A549 (cell line): ENCODE measurements around the gene HNRNPUL1. TPM values are rescaled to one million over a fixed set of nuclear protein-coding genes. Genes with fewer than 3 reads are reported as not detected.

Experiments used
- ATAC-seq, 2 experiments: fragments of 200-7000 bp in 1 of 2; fragments of >200 bp in 1 of 2; cut with Nextera tagmentation in 1 of 2; cut with Tn5 transposase in 1 of 2; 3 replicates each; pipeline versions ENCODE4 v1.8.0 to v1.9.1; 2018 to 2020; ENCODE audit warnings: mild to moderate bottlenecking in 1 of 2, moderate library complexity in 1 of 2
- CTCF ChIA-PET: fragments of 300-600 bp; sonication (Branson Sonifier 250); formaldehyde crosslinking; extraction: SDS; loops from one replicate; lab custom pipeline; 2021; ENCODE audit warnings: antibody characterized with exemption, inconsistent platforms; lab: Yijun Ruan, JAX
- POLR2A ChIA-PET: fragments of 350-600 bp; formaldehyde crosslinking; extraction: SDS; loops from one replicate; lab custom pipeline; 2021; ENCODE audit warnings: antibody characterized with exemption, inconsistent platforms; lab: Yijun Ruan, JAX
- DNase-seq, 2 experiments: peaks; one replicate each; pipeline versions ENCODE4 v3.0.0 to v3.0.0-alpha.2; 2011 to 2016; ENCODE audit warnings: low read depth in 1 of 2, low spot score in 1 of 2
- FAIRE-seq: peaks from 2 replicates; lab custom pipeline; 2011; peaks lifted over from hg19 to GRCh38; lab: Jason Lieb, UNC
- H3K27ac ChIP-seq, 2 experiments: fragments of >200 bp; sonication (Bioruptor Twin); formaldehyde crosslinking; 3 replicates each; pipeline ENCODE4 v1.5.1; 2016 to 2017
- H3K4me1 ChIP-seq: fragments of >200 bp; sonication (Bioruptor Twin); formaldehyde crosslinking; 3 replicates; pipeline ENCODE4 v1.6.1; 2016
- H3K4me2 ChIP-seq: fragments of >200 bp; sonication (Bioruptor Twin); formaldehyde crosslinking; 3 replicates; pipeline ENCODE4 v1.6.1; 2016
- H3K4me3 ChIP-seq: fragments of >200 bp; sonication (Bioruptor Twin); formaldehyde crosslinking; 3 replicates; pipeline ENCODE4 v1.5.1; 2016
- H3K9me3 ChIP-seq: fragments of >200 bp; sonication (Bioruptor Twin); formaldehyde crosslinking; 3 replicates; pipeline ENCODE4 v1.6.1; 2016
- BHLHE40 ChIP-seq: IDR thresholded peaks from 2 replicates; pipeline ENCODE4 v1.6.1; 2012; ENCODE audit warnings: low read depth, low read length, inconsistent platforms
- CBX8 ChIP-seq: fragments of 200-600 bp; sonication (generic); IDR thresholded peaks from 2 replicates; pipeline ENCODE4 v1.6.1; 2016
- CHD4 ChIP-seq: fragments of 200-600 bp; sonication (generic); IDR thresholded peaks from 2 replicates; pipeline ENCODE4 v1.6.1; 2016; ENCODE audit warnings: antibody characterized with exemption, mild to moderate bottlenecking, borderline replicate concordance
- EP300 ChIP-seq, 2 experiments: fragments of >200 bp; sonication (Bioruptor Twin); formaldehyde crosslinking; IDR thresholded peaks; 2 replicates in 1 of 2; 3 replicates in 1 of 2; pipeline ENCODE4 v1.6.1; 2016 to 2017
- ESRRA ChIP-seq: fragments of 150-350 bp; IDR thresholded peaks from 2 replicates; pipeline ENCODE4 v1.6.1; 2014; ENCODE audit warnings: mild to moderate bottlenecking, low read length, borderline replicate concordance
- FOSL2 ChIP-seq, 2 experiments: fragments of 450-650 bp in 1 of 2; fragments of >200 bp in 1 of 2; sonication (Bioruptor Twin) in 1 of 2; formaldehyde crosslinking; IDR thresholded peaks; 2 replicates each; pipeline versions ENCODE4 v1.5.0 to v1.6.1; 2016 to 2020; ENCODE audit warnings: mild to moderate bottlenecking in 1 of 2, moderate library complexity in 1 of 2
- FOXS1 ChIP-seq: fragments of 250-450 bp; sonication (Bioruptor Pico); IDR thresholded peaks from 2 replicates; pipeline ENCODE4 v1.5.0; 2020; ENCODE audit warnings: mild to moderate bottlenecking, moderate library complexity
- GATA3 ChIP-seq: IDR thresholded peaks from 2 replicates; pipeline ENCODE4 v1.6.1; 2012; ENCODE audit warnings: borderline replicate concordance
- HDAC2 ChIP-seq: fragments of 200-600 bp; sonication (generic); IDR thresholded peaks from 2 replicates; pipeline ENCODE4 v1.6.1; 2016
- HOXA7 ChIP-seq: fragments of 250-450 bp; sonication (Bioruptor Pico); IDR thresholded peaks from 2 replicates; pipeline ENCODE4 v1.5.0; 2020; ENCODE audit warnings: mild to moderate bottlenecking, moderate library complexity
- HOXB5 ChIP-seq: fragments of 250-450 bp; sonication (Bioruptor Pico); IDR thresholded peaks from 2 replicates; pipeline ENCODE4 v1.5.0; 2020; ENCODE audit warnings: mild to moderate bottlenecking, moderate library complexity
- JUN ChIP-seq, 2 experiments: fragments of >200 bp; sonication (Bioruptor Twin); formaldehyde crosslinking; IDR thresholded peaks; 2 replicates in 1 of 2; 3 replicates in 1 of 2; pipeline ENCODE4 v1.6.1; 2016 to 2017
- KDM1A ChIP-seq: fragments of 200-600 bp; sonication (generic); IDR thresholded peaks from 2 replicates; pipeline ENCODE4 v1.6.1; 2016; ENCODE audit warnings: low read depth, mild to moderate bottlenecking
- MAFK ChIP-seq: fragments of 450-650 bp; IDR thresholded peaks from 2 replicates; pipeline ENCODE4 v1.6.1; 2014; ENCODE audit not compliant: partially characterized antibody
- NR3C1 ChIP-seq: fragments of >200 bp; sonication (Bioruptor Twin); formaldehyde crosslinking; IDR thresholded peaks from 3 replicates; pipeline ENCODE4 v1.6.1; 2017
- POLR2AphosphoS2 ChIP-seq: conservative IDR thresholded peaks from 2 replicates; pipeline ENCODE4 v1.6.1; 2012; ENCODE audit warnings: low read length, improper control_type of control experiment, inconsistent platforms
- RAD21 ChIP-seq, 2 experiments: fragments of >200 bp in 1 of 2; sonication (Bioruptor Twin) in 1 of 2; formaldehyde crosslinking in 1 of 2; IDR thresholded peaks in 1 of 2; conservative IDR thresholded peaks in 1 of 2; 2 replicates in 1 of 2; 3 replicates in 1 of 2; pipeline ENCODE4 v1.6.1; 2012 to 2018; ENCODE audit warnings: inconsistent platforms in 1 of 2
- RCOR1 ChIP-seq: fragments of 150-350 bp; IDR thresholded peaks from 2 replicates; pipeline ENCODE4 v1.6.1; 2014; ENCODE audit warnings: antibody characterized with exemption, low read length, low read depth
- RFX5 ChIP-seq: fragments of 450-650 bp; IDR thresholded peaks from 2 replicates; pipeline ENCODE4 v1.7.1; 2014; ENCODE audit warnings: antibody characterized with exemption, mild to moderate bottlenecking, moderate library complexity
- RNF2 ChIP-seq: fragments of 200-600 bp; sonication (generic); IDR thresholded peaks from 2 replicates; pipeline ENCODE4 v1.6.1; 2016; ENCODE audit warnings: low read depth, mild to moderate bottlenecking, antibody characterized with exemption, moderate library complexity, borderline replicate concordance
- SREBF2 ChIP-seq: fragments of 450-650 bp; IDR thresholded peaks from 2 replicates; pipeline ENCODE4 v1.6.1; 2014; ENCODE audit warnings: mild to moderate bottlenecking, moderate library complexity
- TFCP2L1 ChIP-seq: fragments of 250-450 bp; sonication (Bioruptor Pico); IDR thresholded peaks from 2 replicates; pipeline ENCODE4 v1.5.0; 2021; ENCODE audit warnings: mild to moderate bottlenecking
- TP53 ChIP-seq: fragments of 250-450 bp; sonication (Bioruptor Pico); IDR thresholded peaks from 2 replicates; pipeline ENCODE4 v1.5.0; 2021; ENCODE audit warnings: mild to moderate bottlenecking, moderate library complexity
- ZC3H11A ChIP-seq: fragments of 450-650 bp; IDR thresholded peaks from 2 replicates; pipeline ENCODE4 v1.6.1; 2014; ENCODE audit warnings: antibody characterized with exemption, mild to moderate bottlenecking
- WGBS: methylation state at CpG from one replicate; pipeline ENCODE4 v1.1.6; 2017; ENCODE audit errors: missing lambda C conversion rate; 5-methylcytosine and 5-hydroxymethylcytosine counted together
- polyA plus RNA-seq, 4 experiments: library from polyadenylated mRNA; depleted of rRNA in 3 of 4; stranded (reverse); fragments of >200 nt; fragmentation: RNase III in 1 of 4; extraction: RNeasy Plus Mini Kit Qiagen cat#74134 plus additional on column Dnase treatment in 1 of 4; gene quantifications; 2 replicates in 3 of 4; 3 replicates in 1 of 4; pipeline ENCODE4 v1.2.3, GENCODE V29; 2011 to 2017
- TF ChIP-seq, protein P1 (sequence below): fragments of 250-450 bp; sonication (Bioruptor Pico); IDR thresholded peaks from 2 replicates; pipeline ENCODE4 v1.5.0; 2020; ENCODE audit warnings: low read depth, mild to moderate bottlenecking, moderate library complexity
- TF ChIP-seq, protein P2 (sequence below): fragments of 200-600 bp; sonication (generic); IDR thresholded peaks from 2 replicates; pipeline ENCODE4 v1.6.1; 2016; ENCODE audit warnings: antibody characterized with exemption, mild to moderate bottlenecking, moderate library complexity
- TF ChIP-seq, protein P3 (sequence below): fragments of >200 bp; sonication (Bioruptor Twin); formaldehyde crosslinking; IDR thresholded peaks from 2 replicates; pipeline ENCODE4 v1.6.1; 2016
- TF ChIP-seq, protein P4 (sequence below): fragments of 250-450 bp; sonication (Bioruptor Pico); IDR thresholded peaks from 2 replicates; pipeline ENCODE4 v1.5.0; 2021; ENCODE audit warnings: mild to moderate bottlenecking, moderate library complexity, borderline replicate concordance

Gene HNRNPUL1
- polyA plus RNA-seq, 2 of the 4 experiments (the other 2 are of a cell fraction): 89.5 to 278 TPM

DNA sequence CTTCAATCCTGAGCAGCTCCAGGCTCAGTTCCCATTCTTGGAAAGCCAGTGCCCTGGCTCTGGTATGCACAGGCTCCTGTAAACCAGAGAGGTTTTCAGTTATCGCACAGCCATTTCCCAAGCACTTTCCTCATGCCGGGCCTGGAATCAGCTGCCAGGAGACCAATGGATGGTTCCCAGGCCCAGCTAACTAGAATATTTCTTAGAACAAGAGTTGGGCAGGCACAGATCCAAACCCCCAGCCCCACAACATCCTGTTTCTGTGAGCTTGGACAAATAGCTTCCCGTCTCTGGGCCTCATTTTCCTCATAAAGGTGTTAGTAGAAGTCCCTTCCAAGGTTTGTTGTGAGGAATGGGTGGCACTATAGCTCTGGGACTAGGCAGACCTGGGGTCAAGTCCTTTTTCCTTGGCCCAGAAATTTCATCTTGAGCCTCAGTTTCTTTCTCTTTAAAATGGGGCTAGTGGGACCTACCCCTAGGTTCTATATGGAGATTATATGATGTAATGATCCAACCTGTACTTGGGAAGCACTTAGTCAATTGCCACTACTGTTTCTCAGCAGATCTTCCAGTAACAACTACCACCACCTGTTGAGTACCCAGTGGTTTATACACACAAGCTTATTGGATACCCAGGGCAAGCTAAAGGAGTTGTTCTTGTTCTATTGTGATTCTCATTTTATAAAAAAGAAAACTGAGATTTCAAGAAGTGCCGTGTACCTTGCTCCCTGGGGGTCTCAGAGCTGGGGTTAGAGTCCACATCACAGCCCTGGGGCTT is 40.7 kb downstream of the HNRNPUL1 start:
- no peak for FAIRE-seq
- Histone ChIP-seq H3K4me1 (peaks cover 14% of the 10 kb centered on the region), H3K4me2 (no peak overlapping the region), H3K9me3 (no peaks in the 10 kb centered on the region), H3K4me3 (no peak overlapping the region), H3K27ac (no peak overlapping the region)
- POLR2A ChIA-PET: interaction anchor here (4.4 kb wide), 1 partner anchor 41 kb away, joined by 28 read pairs; the partner anchor contains the start of gene HNRNPUL1
- no peak for ATAC-seq
- CTCF ChIA-PET: interaction anchor here (0.5 to 19.5 kb wide), 12 partner anchors 15 to 641 kb away, joined by 3 to 598 read pairs (median 8); partner anchors contain the start of genes HNRNPUL1 and TGFB1
- no peak for TF ChIP-seq CHD4
- no peak for TF ChIP-seq RAD21 (conservative IDR thresholded peaks at IDR 0.05 in 1 of 2, IDR thresholded peaks at IDR 0.05 in 1 of 2)
- 0 out of 2 replicates have a peak, but pooled peaks have one; percentile 46 for TF ChIP-seq KDM1A
- peak; percentile 11; the same call in 1 of the 2 replicates for TF ChIP-seq POLR2AphosphoS2
- no peak for TF ChIP-seq RCOR1
- no peak for TF ChIP-seq HDAC2
- TF ChIP-seq GATA3: no peak
- 95% methylated on average over 4 of the region's 4 CpGs for WGBS
- DNase-seq: no peak

DNA sequence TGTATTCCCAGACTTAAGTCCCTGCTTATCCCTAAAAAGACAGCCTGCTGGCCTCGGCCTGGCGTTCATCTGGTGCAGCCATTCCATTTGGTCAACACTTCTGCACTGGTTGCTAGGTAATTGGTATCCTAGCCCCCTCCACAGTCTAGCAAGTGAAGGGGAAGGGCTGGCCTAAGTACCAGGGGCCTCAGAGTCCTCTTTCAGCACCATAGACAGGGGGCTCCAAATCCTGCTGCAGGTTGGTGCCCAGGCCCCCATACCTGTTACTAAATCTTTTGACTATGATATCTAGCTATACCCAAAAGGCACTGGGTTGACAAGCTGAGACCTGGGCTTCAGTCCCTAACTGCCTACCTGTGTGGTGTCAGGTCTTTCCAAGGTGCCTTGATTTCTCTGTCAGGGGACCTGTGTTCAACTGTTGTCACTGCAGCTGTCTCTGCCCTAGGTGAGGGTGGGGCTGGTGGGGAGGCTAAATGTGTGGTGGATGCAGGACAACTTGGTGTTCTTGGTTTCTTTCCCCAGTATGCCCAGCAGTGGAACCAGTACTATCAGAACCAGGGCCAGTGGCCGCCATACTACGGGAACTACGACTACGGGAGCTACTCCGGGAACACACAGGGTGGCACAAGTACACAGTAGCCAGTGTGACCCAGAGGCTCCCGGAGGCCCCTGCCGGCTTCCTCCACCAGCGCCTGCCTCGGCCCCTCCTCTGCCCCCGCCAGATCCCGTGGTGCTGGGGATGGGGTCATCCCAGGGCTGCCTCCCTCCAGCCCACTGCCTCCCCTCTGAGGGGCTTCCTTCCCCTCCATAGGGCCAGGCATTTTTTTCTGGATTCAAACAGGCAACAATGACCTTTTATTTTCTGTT is 42.0 kb downstream of the HNRNPUL1 start:
- WGBS: 89% methylated on average over 13 of the region's 13 CpGs
- Histone ChIP-seq H3K27ac (no peak overlapping the region), H3K4me3 (no peak overlapping the region), H3K4me2 (no peak overlapping the region), H3K9me3 (no peaks in the 10 kb centered on the region), H3K4me1 (peaks cover 17% of the 10 kb centered on the region)
- TF ChIP-seq, protein P1, sequence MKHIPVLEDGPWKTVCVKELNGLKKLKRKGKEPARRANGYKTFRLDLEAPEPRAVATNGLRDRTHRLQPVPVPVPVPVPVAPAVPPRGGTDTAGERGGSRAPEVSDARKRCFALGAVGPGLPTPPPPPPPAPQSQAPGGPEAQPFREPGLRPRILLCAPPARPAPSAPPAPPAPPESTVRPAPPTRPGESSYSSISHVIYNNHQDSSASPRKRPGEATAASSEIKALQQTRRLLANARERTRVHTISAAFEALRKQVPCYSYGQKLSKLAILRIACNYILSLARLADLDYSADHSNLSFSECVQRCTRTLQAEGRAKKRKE: no peak
- TF ChIP-seq BHLHE40 (no peak), SREBF2 (no peak), FOXS1 (no peak), EP300 (IDR thresholded peaks at IDR 0.05) (no peak), RNF2 (no peak), MAFK (no peak), ZC3H11A (no peak), TP53 (CRISPR knock-in tag) (no peak), CBX8 (no peak), TFCP2L1 (CRISPR knock-in tag) (no peak), RFX5 (no peak), HOXB5 (CRISPR knock-in tag) (no peak), HOXA7 (CRISPR knock-in tag) (no peak), JUN (IDR thresholded peaks at IDR 0.05) (0 out of 5 replicates have a peak, but pooled peaks of 1 of the 2 experiments have one; percentile 29), POLR2AphosphoS2 (0 out of 2 replicates have a peak, but pooled peaks have one; percentile 20), ESRRA (no peak), FOSL2 (IDR thresholded peaks at IDR 0.05) (no peak), FOSL2 (CRISPR knock-in tag; IDR thresholded peaks at IDR 0.05) (no peak), NR3C1 (no peak)
- TF ChIP-seq, protein P2, sequence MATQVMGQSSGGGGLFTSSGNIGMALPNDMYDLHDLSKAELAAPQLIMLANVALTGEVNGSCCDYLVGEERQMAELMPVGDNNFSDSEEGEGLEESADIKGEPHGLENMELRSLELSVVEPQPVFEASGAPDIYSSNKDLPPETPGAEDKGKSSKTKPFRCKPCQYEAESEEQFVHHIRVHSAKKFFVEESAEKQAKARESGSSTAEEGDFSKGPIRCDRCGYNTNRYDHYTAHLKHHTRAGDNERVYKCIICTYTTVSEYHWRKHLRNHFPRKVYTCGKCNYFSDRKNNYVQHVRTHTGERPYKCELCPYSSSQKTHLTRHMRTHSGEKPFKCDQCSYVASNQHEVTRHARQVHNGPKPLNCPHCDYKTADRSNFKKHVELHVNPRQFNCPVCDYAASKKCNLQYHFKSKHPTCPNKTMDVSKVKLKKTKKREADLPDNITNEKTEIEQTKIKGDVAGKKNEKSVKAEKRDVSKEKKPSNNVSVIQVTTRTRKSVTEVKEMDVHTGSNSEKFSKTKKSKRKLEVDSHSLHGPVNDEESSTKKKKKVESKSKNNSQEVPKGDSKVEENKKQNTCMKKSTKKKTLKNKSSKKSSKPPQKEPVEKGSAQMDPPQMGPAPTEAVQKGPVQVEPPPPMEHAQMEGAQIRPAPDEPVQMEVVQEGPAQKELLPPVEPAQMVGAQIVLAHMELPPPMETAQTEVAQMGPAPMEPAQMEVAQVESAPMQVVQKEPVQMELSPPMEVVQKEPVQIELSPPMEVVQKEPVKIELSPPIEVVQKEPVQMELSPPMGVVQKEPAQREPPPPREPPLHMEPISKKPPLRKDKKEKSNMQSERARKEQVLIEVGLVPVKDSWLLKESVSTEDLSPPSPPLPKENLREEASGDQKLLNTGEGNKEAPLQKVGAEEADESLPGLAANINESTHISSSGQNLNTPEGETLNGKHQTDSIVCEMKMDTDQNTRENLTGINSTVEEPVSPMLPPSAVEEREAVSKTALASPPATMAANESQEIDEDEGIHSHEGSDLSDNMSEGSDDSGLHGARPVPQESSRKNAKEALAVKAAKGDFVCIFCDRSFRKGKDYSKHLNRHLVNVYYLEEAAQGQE: peak; percentile 66; the same call in 1 of the 2 replicates
- TF ChIP-seq, protein P3, sequence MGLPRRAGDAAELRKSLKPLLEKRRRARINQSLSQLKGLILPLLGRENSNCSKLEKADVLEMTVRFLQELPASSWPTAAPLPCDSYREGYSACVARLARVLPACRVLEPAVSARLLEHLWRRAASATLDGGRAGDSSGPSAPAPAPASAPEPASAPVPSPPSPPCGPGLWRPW: no peak
- TF ChIP-seq, protein P4, sequence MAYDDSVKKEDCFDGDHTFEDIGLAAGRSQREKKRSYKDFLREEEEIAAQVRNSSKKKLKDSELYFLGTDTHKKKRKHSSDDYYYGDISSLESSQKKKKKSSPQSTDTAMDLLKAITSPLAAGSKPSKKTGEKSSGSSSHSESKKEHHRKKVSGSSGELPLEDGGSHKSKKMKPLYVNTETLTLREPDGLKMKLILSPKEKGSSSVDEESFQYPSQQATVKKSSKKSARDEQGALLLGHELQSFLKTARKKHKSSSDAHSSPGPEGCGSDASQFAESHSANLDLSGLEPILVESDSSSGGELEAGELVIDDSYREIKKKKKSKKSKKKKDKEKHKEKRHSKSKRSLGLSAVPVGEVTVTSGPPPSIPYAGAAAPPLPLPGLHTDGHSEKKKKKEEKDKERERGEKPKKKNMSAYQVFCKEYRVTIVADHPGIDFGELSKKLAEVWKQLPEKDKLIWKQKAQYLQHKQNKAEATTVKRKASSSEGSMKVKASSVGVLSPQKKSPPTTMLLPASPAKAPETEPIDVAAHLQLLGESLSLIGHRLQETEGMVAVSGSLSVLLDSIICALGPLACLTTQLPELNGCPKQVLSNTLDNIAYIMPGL (CRISPR knock-in tag): no peak
- DNase-seq (no peak), FAIRE-seq (no peak), ATAC-seq (no peak)
- CTCF ChIA-PET: interaction anchor here (0.5 to 19.5 kb wide), 14 partner anchors 14 to 702 kb away, joined by 3 to 598 read pairs (median 4); partner anchors contain the start of genes HNRNPUL1 and TGFB1
- POLR2A ChIA-PET: interaction anchor here (3.2 to 4.4 kb wide), 2 partner anchors 42 to 102 kb away, joined by 20 to 28 read pairs; partner anchors contain the start of gene HNRNPUL1
